Measurements from ENCODE around the gene SERTAD2.

The SERTAD2 gene

DNA sequence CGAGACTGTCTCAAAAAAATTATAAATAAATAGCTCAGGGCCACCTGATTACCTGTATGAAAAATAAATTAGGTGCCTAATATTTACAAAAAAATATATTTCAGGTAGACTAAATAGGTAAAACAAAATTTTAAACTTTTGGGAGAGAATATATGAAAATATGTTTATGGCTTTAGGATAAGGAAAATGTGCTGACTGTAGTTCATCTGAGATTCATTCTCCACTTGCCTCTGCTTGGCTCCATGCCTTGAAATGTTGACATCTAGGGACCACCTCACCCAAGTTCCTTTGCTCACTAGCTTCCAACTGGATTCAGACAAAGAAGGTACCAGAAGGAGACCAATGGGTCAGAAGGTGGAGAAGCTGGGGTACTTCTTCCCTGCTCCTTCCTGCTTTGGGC is 9.7 kb upstream of the SERTAD2 start:
- H3K27ac ChIP-seq = no peak overlapping the region

GRCh38 chr2:64661741-64662169 is 8.0 kb upstream of the SERTAD2 start:
- H3K4me3 ChIP-seq = no peak overlapping the region
- H3K27ac ChIP-seq = no peak overlapping the region
- TF ChIP-seq, protein P1, sequence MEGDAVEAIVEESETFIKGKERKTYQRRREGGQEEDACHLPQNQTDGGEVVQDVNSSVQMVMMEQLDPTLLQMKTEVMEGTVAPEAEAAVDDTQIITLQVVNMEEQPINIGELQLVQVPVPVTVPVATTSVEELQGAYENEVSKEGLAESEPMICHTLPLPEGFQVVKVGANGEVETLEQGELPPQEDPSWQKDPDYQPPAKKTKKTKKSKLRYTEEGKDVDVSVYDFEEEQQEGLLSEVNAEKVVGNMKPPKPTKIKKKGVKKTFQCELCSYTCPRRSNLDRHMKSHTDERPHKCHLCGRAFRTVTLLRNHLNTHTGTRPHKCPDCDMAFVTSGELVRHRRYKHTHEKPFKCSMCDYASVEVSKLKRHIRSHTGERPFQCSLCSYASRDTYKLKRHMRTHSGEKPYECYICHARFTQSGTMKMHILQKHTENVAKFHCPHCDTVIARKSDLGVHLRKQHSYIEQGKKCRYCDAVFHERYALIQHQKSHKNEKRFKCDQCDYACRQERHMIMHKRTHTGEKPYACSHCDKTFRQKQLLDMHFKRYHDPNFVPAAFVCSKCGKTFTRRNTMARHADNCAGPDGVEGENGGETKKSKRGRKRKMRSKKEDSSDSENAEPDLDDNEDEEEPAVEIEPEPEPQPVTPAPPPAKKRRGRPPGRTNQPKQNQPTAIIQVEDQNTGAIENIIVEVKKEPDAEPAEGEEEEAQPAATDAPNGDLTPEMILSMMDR (IDR thresholded peaks at IDR 0.05) = no peak
- no peak for DNase-seq (ENCODE audit: low spot score)

More for the DNA sequence above, 9.7 kb upstream of the SERTAD2 start:
- TF ChIP-seq, protein P1 (IDR thresholded peaks at IDR 0.05) = no peak
- DNase-seq (ENCODE audit: low spot score) = no peak
- H3K4me3 ChIP-seq = no peak overlapping the region

DNA sequence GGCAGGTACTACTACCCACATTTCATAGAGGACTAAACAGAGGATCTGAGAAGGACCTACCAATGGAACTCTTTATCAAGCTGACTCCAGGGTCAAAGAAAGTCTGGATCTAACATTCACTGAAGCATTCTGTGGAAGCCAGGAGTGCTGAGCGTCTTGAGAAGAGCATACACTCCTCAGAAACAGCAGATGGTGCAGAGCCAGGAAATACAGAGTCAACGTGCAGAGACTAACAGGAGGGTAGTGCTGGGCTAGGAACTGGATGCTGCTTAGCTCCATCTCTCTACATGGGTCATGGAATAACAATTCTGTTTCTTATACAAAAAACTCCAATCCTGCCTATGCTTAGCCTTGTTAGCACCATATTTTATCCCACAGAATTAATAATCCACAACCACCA is 5.5 kb upstream of the SERTAD2 start:
- no peak overlapping the region for H3K27ac ChIP-seq
- H3K4me3 ChIP-seq = no peak overlapping the region
- TF ChIP-seq, protein P1 (IDR thresholded peaks at IDR 0.05) = no peak
- DNase-seq (ENCODE audit: low spot score) = no peak

DNA sequence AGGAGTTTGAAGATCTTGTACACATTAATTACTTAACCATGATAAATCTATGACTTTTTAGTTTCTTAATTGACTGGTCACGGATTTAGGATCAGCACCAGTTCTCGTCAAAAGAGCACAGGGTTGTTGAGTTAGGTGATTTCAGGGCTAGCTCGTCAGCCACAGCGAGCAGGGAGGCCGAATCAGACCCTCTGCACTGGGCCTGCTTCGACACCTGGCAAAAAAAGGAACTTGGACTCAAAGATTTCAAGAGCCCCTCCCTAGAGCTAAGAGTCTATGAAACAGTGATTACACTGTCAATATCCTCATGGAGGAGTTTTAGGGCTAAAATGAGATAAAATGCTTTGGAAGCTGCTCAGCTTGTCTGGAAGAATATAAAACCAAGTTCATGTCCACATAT is 4.6 kb upstream of the SERTAD2 start:
- no peak overlapping the region for H3K4me3 ChIP-seq
- no peak for DNase-seq (ENCODE audit: low spot score)
- TF ChIP-seq, protein P1 (IDR thresholded peaks at IDR 0.05) = no peak
- H3K27ac ChIP-seq = no peak overlapping the region

- H3K4me3 ChIP-seq = no peak overlapping the region
- no peak for DNase-seq (ENCODE audit: low spot score)
- H3K27ac ChIP-seq = no peak overlapping the region
- TF ChIP-seq, protein P1 (IDR thresholded peaks at IDR 0.05) = no peak
Observed at GRCh38 chr2:64657411-64657810, 3.7 kb upstream of the SERTAD2 start.

- no peak overlapping the region for H3K27ac ChIP-seq
- TF ChIP-seq, protein P1 (IDR thresholded peaks at IDR 0.05) = no peak
- H3K4me3 ChIP-seq = no peak overlapping the region
- no peak for DNase-seq (ENCODE audit: low spot score)
Observed at GRCh38 chr2:64656379-64656778, 2.7 kb upstream of the SERTAD2 start.

- DNase-seq (ENCODE audit: low spot score) = no peak
- H3K4me3 ChIP-seq = no peak overlapping the region
- TF ChIP-seq, protein P1 (IDR thresholded peaks at IDR 0.05) = no peak
- H3K27ac ChIP-seq = peak overlapping the region; percentile 93 to 100
Observed at GRCh38 chr2:64655873-64656272, 2.2 kb upstream of the SERTAD2 start.

All from coronary artery (tissue), 2 donors.